Endothelial cell of hepatic sinusoid (primary cell): ENCODE data around the gene MRPL18.

Source experiments
- in situ Hi-C: cut with HindIII; loops from 2 replicates; pipeline ENCODE4 v1.10.0; 2017; ENCODE audit warnings: low sequenced_read_pairs

The MRPL18 gene

GRCh38 chr6:159837511-159837910 is 47.2 kb downstream of the MRPL18 start:
- in situ Hi-C loops: no loop called here

- in situ Hi-C loops: no loop called here
Measured at GRCh38 chr6:159838020-159838744, 47.9 kb downstream of the MRPL18 start.

- in situ Hi-C loops: no loop called here
Measured at GRCh38 chr6:159842035-159842434, 51.8 kb downstream of the MRPL18 start.

GRCh38 chr6:159844737-159845645 is 54.7 kb downstream of the MRPL18 start:
- in situ Hi-C loops: no loop called here
